ENCODE data around the gene BABAM2.

DNA sequence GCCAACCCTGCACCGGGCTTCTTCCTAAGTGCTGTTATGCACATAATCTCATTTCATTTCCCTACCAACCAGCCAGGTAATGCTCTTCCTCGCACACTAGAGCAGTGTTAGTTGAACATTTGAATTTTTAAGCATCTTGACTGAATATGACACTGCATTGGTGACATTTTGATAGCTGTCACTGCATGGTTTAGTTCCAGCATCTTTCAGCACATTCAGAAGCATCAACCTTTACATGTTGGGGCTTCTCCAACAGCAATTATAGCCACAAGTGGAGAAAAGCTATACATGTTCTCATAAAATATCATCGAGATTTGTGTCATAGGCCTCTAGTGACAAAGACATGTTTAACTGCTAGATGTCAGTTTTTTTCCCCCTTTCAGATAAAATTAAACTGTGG, 272.0 kb downstream of the BABAM2 start:
- TF ChIP-seq, protein P1, sequence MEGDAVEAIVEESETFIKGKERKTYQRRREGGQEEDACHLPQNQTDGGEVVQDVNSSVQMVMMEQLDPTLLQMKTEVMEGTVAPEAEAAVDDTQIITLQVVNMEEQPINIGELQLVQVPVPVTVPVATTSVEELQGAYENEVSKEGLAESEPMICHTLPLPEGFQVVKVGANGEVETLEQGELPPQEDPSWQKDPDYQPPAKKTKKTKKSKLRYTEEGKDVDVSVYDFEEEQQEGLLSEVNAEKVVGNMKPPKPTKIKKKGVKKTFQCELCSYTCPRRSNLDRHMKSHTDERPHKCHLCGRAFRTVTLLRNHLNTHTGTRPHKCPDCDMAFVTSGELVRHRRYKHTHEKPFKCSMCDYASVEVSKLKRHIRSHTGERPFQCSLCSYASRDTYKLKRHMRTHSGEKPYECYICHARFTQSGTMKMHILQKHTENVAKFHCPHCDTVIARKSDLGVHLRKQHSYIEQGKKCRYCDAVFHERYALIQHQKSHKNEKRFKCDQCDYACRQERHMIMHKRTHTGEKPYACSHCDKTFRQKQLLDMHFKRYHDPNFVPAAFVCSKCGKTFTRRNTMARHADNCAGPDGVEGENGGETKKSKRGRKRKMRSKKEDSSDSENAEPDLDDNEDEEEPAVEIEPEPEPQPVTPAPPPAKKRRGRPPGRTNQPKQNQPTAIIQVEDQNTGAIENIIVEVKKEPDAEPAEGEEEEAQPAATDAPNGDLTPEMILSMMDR (conservative IDR thresholded peaks at IDR 0.05 in 1 of 2, IDR thresholded peaks at IDR 0.05 in 1 of 2; ENCODE audit: extremely low read depth in 1 of 2, insufficient read depth in 1 of 2, low read depth in 1 of 2, low read length in 2 of 2), result no peak
- TF ChIP-seq EZH2 (IDR thresholded peaks at IDR 0.05; ENCODE audit: borderline replicate concordance, low read length), result no peak

All from mammary epithelial cell (primary cell).